ENCODE measurements around the gene TRIM26.
"Not testable (repeated sequence)": the region's sequence is repeated elsewhere in the genome, so short reads cannot be mapped to it uniquely, and the experiment has no call there.

TRIM26 gene

GRCh38 chr6:30169658-30170614, 43.3 kb downstream of the TRIM26 start:
- no peak for DNase-seq

DNA sequence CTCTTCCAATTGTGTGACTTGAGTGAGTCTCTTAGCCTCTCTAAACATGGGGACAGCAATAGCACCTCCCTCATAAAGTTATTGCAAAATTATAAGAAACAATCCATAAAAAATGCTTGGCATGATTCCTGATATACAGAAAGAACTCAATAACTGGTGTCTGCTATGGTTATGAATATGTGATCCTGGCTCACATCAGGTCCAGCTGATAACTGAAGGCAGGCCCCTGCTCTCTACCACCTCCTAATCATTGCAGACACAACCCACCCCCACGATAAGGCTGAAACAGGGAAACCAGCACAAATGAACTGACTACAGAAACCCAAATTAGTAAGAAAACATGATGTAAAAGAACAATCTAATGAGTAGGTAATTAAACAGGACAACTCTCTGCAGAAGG, 44.5 kb downstream of the TRIM26 start:
- DNase-seq = no peak

- no peak for DNase-seq
These were observed 46.1 kb downstream of the TRIM26 start for GRCh38 chr6:30167101-30167500.

GRCh38 chr6:30165238-30165637, 48.0 kb downstream of the TRIM26 start:
- not testable (repeated sequence) for DNase-seq

- no peak for DNase-seq
These were observed 48.5 kb downstream of the TRIM26 start for GRCh38 chr6:30164714-30165113.

- no peak for DNase-seq
These were observed 49.1 kb downstream of the TRIM26 start for GRCh38 chr6:30163918-30164654.

DNA sequence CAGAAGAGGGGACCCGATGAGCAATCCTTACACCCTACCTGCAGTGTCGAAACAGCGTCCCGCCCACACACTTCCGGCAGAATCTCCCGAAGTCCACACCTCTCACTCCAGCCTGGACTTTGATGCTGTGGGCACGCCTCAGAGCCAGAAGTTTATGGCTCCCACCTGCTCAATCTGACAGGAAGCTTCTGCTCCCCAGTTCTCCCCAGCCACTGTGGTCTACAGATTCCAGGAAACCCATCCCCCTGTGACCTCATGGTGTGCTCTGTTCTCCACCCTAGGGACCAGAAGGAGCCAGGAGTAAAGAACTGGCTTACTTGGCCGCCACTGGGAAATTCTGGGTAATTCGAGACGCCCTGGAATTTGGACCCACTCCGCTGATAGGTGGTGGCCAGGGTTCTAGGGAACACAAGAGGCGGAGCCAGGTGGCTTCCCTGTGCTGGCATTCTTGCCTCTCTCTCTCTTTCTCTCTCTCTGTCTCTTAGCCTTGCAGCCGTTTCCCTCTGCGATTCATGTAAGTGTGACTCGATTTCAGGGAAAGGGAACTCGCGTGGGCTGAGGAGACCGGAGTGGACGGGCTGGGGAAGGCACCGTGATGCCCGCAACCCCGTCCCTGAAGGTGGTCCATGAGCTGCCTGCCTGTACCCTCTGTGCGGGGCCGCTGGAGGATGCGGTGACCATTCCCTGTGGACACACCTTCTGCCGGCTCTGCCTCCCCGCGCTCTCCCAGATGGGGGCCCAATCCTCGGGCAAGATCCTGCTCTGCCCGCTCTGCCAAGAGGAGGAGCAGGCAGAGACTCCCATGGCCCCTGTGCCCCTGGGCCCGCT, 49.9 kb downstream of the TRIM26 start, which contains the start of gene TRIM15:
Gene TRIM15, plus strand, starts transcription at position 457 of the 828 bp plus-strand sequence. Its CDS starts 139 bp downstream, at position 596.
- peak; percentile 30 for DNase-seq

GRCh38 chr6:30162265-30163089, 50.7 kb downstream of the TRIM26 start:
- DNase-seq = no peak

- no peak for DNase-seq
These were observed 52.2 kb downstream of the TRIM26 start, which contains the start of gene TRIM10 for GRCh38 chr6:30160785-30161531. Gene TRIM10 (minus strand): TSS chr6:30161211. CDS start chr6:30160858, 353 bp downstream.

DNA sequence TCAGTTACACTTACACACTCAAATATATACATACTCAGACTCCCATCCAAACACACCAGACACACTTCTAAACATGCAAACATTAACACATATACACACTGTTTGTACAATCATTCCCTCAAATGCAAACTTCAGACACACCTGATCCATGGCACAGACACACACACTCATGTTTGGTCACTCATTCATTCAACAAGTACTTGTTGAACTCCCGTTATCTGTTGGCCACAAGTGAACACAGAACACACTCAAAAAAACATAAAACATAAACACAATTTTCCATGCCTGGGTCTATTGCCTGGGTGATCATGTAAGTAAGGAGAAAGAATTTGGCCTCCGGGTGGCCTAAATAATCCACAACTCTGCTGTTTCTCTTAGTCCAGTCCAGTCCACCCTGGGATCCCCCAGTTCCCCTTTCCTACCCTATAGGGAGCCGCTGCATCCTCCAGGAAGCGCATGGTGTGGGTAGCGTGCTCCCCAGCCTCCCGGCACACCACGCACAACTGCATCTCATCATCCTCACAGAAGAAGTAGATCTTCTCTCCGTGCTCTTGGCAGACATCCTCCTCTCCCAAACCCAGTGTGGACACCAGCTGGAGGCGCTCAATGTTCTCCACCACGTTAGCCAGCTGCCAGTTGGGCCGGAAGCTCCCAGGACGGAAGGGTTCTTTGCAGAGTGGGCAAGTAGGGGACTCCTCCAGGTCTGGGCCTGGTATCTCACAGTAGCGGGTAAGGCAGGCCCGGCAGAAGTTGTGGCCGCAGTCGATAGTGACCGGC, 53.0 kb downstream of the TRIM26 start:
- no peak for DNase-seq

- no peak for DNase-seq
These were observed 54.6 kb downstream of the TRIM26 start for GRCh38 chr6:30158475-30159040.

DNA sequence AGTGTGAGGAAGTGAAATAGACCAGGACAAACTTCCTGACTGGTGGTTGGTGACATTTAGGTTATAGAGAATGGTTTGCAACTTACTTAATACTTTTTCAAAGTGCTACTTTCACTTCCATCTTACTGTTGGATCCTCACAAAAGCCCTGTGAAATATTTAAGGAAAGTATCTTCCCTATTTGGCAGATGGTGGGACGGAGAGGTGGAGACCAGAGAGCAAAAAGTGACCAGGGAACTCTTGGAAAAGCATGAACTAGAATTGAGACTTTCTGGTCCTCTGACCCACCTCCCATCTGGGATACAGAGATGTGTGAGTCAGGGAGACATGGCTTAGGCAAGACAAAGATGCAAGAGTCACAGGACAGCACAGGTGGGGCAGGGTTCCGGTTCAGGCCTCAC, 55.2 kb downstream of the TRIM26 start:
- DNase-seq = no peak

GRCh38 chr6:30157581-30157980, 55.6 kb downstream of the TRIM26 start:
- DNase-seq = no peak

GRCh38 chr6:30156774-30157173, 56.4 kb downstream of the TRIM26 start:
- DNase-seq = no peak

GRCh38 chr6:30156262-30156599, 57.0 kb downstream of the TRIM26 start:
- no peak for DNase-seq

- no peak for DNase-seq
These were observed 57.5 kb downstream of the TRIM26 start for GRCh38 chr6:30155520-30156261.

DNA sequence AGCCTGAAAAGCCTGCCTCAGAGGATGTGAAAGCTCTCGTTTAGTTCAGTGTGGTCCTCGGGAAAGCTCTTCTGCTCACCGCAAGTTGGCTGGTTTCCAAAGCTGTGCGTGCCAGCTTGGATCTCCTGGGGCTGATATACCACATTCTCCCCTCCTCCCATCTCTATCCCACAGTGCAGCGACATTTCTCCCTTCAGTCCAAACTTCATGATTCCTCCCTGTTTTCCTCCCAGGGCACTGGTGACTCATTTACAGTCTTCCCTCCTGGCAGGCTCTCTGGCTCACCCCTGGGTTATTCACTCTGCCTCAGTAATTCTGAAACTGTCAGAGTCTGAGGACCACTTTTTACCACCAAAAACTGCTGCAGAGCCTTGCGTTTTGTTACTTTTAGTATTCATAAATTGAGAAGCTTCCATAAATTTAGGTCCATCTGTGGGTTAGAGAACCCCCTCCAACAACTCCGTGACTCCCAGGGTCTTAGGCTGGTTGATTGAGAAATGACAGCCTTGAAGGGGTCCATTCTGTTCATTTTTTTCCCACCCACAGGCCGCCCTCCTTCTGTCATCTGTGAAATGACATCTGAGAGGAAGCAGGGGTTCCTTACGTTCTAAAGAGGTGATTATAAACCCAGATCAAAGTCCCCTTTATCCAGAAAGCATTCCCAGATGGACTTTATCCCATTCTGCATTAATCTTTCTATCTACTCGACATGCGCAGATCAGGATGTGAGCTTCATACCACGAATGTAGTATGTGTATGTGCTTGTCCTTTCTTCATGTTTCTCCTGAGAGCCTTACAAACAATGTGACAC, 58.3 kb downstream of the TRIM26 start:
- DNase-seq = no peak

GRCh38 chr6:30154061-30154460, 59.1 kb downstream of the TRIM26 start:
- no peak for DNase-seq

Measured in CD4-positive, alpha-beta T cell treated with Interleukin-17A for 4 hours (primary cell).